Esophagus muscularis mucosa (tissue), 4 donors: Measurements from ENCODE around the gene KHK. TPM values are rescaled to one million over a fixed set of nuclear protein-coding genes. Genes with fewer than 3 reads are reported as not detected.
A peak's percentile ranks its signal among the peaks of the same experiment; 100 is the strongest.
"Not testable (repeated sequence)": the region's sequence is repeated elsewhere in the genome, so short reads cannot be mapped to it uniquely, and the experiment has no call there.

Experiments
- DNase-seq: peaks from one replicate; pipeline ENCODE4 v3.0.0-alpha.2; 2017; ENCODE audit errors: extremely low spot score
- H3K27ac ChIP-seq, 4 donors: fragments of 200-600 bp; sonication (generic); replicated peaks in 1 of 4; 1 replicate in 3 of 4; 2 replicates in 1 of 4; pipeline ENCODE4 v1.5.1; 2016 to 2019; ENCODE audit warnings: mild to moderate bottlenecking in 1 of 4
- H3K27me3 ChIP-seq, 4 donors: fragments of 200-600 bp; sonication (generic); one replicate each; pipeline versions ENCODE4 v1.5.1 to v1.6.0; 2016 to 2019
- H3K36me3 ChIP-seq, 4 donors: fragments of 200-600 bp; sonication (generic); one replicate each; pipeline ENCODE4 v1.5.1; 2016 to 2019
- H3K4me1 ChIP-seq, 4 donors: fragments of 200-600 bp; sonication (generic); one replicate each; pipeline ENCODE4 v1.5.1; 2016 to 2019
- H3K4me3 ChIP-seq, 4 donors: fragments of 200-600 bp; sonication (generic); 1 replicate in 2 of 4; 2 replicates in 2 of 4; pipeline ENCODE4 v1.5.1; 2016 to 2019; ENCODE audit warnings: mild to moderate bottlenecking in 4 of 4, moderate library complexity in 1 of 4
- H3K9me3 ChIP-seq, 4 donors: fragments of 200-600 bp; sonication (generic); 1 replicate in 3 of 4; 2 replicates in 1 of 4; pipeline ENCODE4 v1.5.1; 2016 to 2019
- CTCF ChIP-seq, 3 experiments: fragments of 200-600 bp in 2 of 3; fragments of 450-650 bp in 1 of 3; sonication (generic) in 2 of 3; IDR thresholded peaks; one replicate each; pipeline ENCODE4 v1.5.1; 2017 to 2019; ENCODE audit warnings: antibody characterized with exemption in 3 of 3, mild to moderate bottlenecking in 2 of 3, moderate library complexity in 1 of 3
- EP300 ChIP-seq: sonication (generic); formaldehyde crosslinking; IDR thresholded peaks from one replicate; pipeline ENCODE4 v1.6.1; 2017; ENCODE audit warnings: antibody characterized with exemption
- POLR2A ChIP-seq: fragments of 450-650 bp; IDR thresholded peaks from one replicate; pipeline ENCODE4 v1.6.1; 2017; ENCODE audit warnings: antibody characterized with exemption, moderate library complexity, mild to moderate bottlenecking, low read depth
- POLR2AphosphoS5 ChIP-seq, 2 donors: sonication (generic); formaldehyde crosslinking; IDR thresholded peaks; one replicate each; pipeline ENCODE4 v1.6.1; 2017; ENCODE audit warnings: antibody characterized with exemption in 2 of 2
- WGBS: methylation state at CpG from one replicate; pipeline ENCODE4 v1.1.5; 2018; 5-methylcytosine and 5-hydroxymethylcytosine counted together
- intact Hi-C: fragments of 100-400 bp; cut with DNase I; formaldehyde crosslinking; loops from one replicate; pipeline ENCODE4 v1.15.1; 2023
- total RNA-seq, 4 donors: library from RNA; depleted of rRNA; stranded (reverse); fragments of >200 nt; gene quantifications; one replicate each; pipeline versions ENCODE4 v1.1.0 to v1.2.1, GENCODE V29; 2016

KHK gene
- total RNA-seq, 4 donors from 2014 or later, result 1.2 to 6.3 (median 1.7) TPM

GRCh38 chr2:27111392-27112078, 25.0 kb downstream of the KHK start:
- WGBS, result 92% methylated on average over 47 of the region's 49 CpGs
- H3K36me3 ChIP-seq, H3K9me3 ChIP-seq, H3K4me3 ChIP-seq, H3K4me1 ChIP-seq, DNase-seq, intact Hi-C loops, H3K27ac ChIP-seq: not testable (repeated sequence)
- peaks cover 0 to 20% (median 0%) of the 10 kb centered on the region in 4 donors for H3K27me3 ChIP-seq

GRCh38 chr2:27115519-27115918, 28.9 kb downstream of the KHK start:
- Histone ChIP-seq H3K4me3 (no peak overlapping the region), H3K27me3 (peaks cover 0 to 41% (median 13%) of the 10 kb centered on the region in 4 donors), H3K36me3 (no peaks in the 10 kb centered on the region), H3K4me1 (peaks cover 5 to 15% (median 14%) of the 10 kb centered on the region in 4 donors), H3K9me3 (no peaks in the 10 kb centered on the region), H3K27ac (no peak overlapping the region)
- DNase-seq, result no peak
- intact Hi-C loops, result no loop called here
- TF ChIP-seq CTCF (IDR thresholded peaks at IDR 0.05) (no peak), EP300 (no peak), POLR2AphosphoS5 (IDR thresholded peaks at IDR 0.05) (no peak), POLR2A (no peak)
- WGBS, result 66% methylated on average over 2 of the region's 2 CpGs

DNA sequence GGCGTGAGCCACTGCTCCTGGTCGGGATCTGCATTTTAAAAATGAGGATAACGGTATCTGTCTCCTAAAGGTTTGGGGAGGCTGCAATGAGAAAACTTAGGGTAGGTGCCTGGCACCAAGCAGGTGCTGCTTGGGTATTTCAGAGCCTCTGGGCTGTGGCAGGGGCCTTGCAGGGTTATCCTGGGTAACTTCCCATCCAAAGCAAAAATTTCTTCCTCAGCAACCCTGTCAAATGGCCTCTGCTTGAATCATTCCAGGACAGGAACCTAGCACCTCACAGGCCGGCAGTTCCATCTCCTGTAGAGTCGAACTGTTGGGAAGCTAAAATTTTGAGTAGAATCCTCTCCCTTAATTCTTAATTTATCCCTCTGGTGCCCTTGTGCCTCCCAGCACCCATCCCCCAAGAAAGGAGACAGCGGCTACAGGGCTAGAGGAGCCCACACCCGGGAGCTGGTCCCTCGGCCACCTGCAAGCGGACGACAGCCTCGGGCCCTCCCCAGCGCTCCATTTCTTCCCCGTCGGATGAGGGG, 31.5 kb downstream of the KHK start:
- intact Hi-C loops, result no loop called here
- peaks cover 0 to 41% (median 13%) of the 10 kb centered on the region in 4 donors for H3K27me3 ChIP-seq
- DNase-seq, result no peak
- no peaks in the 10 kb centered on the region for H3K9me3 ChIP-seq
- H3K27ac ChIP-seq, result no peak overlapping the region
- WGBS, result 43% methylated on average over 11 of the region's 14 CpGs
- no peak for TF ChIP-seq EP300
- TF ChIP-seq POLR2A, result no peak
- no peak for TF ChIP-seq POLR2AphosphoS5 (IDR thresholded peaks at IDR 0.05)
- no peak for TF ChIP-seq CTCF (IDR thresholded peaks at IDR 0.05)
- H3K4me3 ChIP-seq, result peak overlapping the region; percentile 43 to 60 (median 48)
- H3K36me3 ChIP-seq, result no peaks in the 10 kb centered on the region
- H3K4me1 ChIP-seq, result peaks cover 5 to 17% (median 16%) of the 10 kb centered on the region in 4 donors

DNA sequence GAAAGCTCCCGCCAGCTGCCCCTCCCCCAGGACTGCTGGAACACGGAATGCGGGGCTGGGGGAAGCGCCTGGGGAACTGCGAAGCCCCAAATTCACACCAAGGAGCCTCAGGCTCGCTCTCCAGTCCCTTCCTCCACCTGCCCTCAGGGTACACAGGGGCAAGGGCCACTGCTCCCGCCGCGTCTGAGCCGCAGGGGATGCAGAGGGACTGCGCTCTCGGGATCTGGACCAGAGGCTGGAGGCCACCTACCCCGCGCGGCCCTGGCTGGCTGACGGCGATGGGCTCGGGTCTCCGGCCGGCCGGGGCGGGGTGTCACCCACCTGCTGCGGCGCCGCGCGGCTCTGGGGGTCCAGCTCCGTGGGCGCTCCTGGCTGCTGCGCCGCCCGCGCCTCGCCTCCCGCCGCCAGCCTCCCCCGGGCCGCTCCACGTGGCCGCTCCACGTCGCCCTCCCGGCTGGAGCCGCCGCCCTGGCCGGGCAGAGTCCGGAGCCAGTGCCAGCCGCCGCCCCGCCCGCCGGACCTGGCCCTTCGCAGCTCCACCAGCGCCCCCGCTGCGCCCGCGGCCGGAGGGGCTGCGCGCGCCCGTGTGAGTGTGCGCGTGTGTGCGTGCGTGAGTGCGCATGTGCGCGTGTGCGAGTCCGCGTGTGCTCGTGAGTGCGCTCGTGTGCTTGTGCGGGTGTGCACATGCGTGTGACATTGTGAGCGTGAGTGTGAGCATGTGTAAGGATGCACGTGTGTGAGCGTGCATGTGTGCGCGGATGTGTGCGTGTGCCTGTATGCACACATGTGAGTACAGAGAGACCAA, 32.2 kb downstream of the KHK start, which contains the start of gene CGREF1:
TSS of gene CGREF1 (minus strand) at position 604 of the 805 bp plus-strand sequence. CDS start 14,762 bp downstream, outside the sequence.
- intact Hi-C loops, result no loop called here
- no peak for DNase-seq
- Histone ChIP-seq H3K4me1 (peaks cover 5 to 23% (median 21%) of the 10 kb centered on the region in 4 donors), H3K9me3 (no peaks in the 10 kb centered on the region), H3K36me3 (no peaks in the 10 kb centered on the region), H3K4me3 (peak within 1 kb of the TSS; percentile 43 to 60 (median 48)), H3K27me3 (peaks cover 0 to 41% (median 13%) of the 10 kb centered on the region in 4 donors), H3K27ac (no peak within 1 kb of the TSS)
- 35% methylated on average over 9 of the region's 84 CpGs for WGBS
- TF ChIP-seq EP300, result no peak
- TF ChIP-seq POLR2A, result no peak
- no peak for TF ChIP-seq POLR2AphosphoS5 (IDR thresholded peaks at IDR 0.05)
- no peak for TF ChIP-seq CTCF (IDR thresholded peaks at IDR 0.05)

DNA sequence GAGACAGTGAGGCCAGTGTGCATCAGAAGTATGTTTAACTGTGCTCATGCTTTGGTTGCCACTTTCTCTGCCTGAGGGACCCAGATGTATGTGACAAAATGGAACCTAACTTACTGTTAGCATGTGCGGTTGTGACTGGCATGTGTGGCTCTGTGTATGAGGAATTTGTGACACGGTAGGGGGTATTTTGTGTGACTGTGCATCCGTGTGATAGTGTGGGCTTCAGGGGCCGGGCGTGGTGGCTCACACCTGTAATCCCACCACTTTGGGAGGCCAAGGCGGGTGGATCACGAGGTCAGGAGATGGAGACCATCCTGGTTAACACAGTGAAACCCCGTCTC, 32.7 kb downstream of the KHK start:
- WGBS, result 79% methylated on average over 8 of the region's 8 CpGs
- intact Hi-C loops, H3K36me3 ChIP-seq, H3K27ac ChIP-seq, H3K9me3 ChIP-seq, DNase-seq: not testable (repeated sequence)
- Histone ChIP-seq H3K4me1 (peaks cover 9 to 27% (median 25%) of the 10 kb centered on the region in 4 donors), H3K4me3 (peak overlapping the region; percentile 43 to 60 (median 48)), H3K27me3 (peaks cover 0 to 41% (median 13%) of the 10 kb centered on the region in 4 donors)
